Suprapubic skin (tissue), 4 donors: Measurements from ENCODE around the gene SKP2. TPM values are rescaled to one million over a fixed set of nuclear protein-coding genes. Genes with fewer than 3 reads are reported as not detected.

Experiments used
- DNase-seq, 2 donors: peaks; one replicate each; pipeline ENCODE4 v3.0.0-alpha.2; 2019; ENCODE audit warnings: low spot score in 2 of 2
- H3K27ac ChIP-seq: fragments of 200-600 bp; sonication (generic); one replicate; pipeline ENCODE4 v1.5.1; 2019
- H3K27me3 ChIP-seq: fragments of 200-600 bp; sonication (generic); one replicate; pipeline ENCODE4 v1.5.1; 2019
- H3K36me3 ChIP-seq: fragments of 200-600 bp; sonication (generic); one replicate; pipeline ENCODE4 v1.5.1; 2019
- H3K4me1 ChIP-seq: fragments of 200-600 bp; sonication (generic); one replicate; pipeline ENCODE4 v1.5.1; 2019
- H3K4me3 ChIP-seq: fragments of 200-600 bp; sonication (generic); one replicate; pipeline ENCODE4 v1.5.1; 2019; ENCODE audit warnings: mild to moderate bottlenecking
- H3K9me3 ChIP-seq: fragments of 200-600 bp; sonication (generic); one replicate; pipeline ENCODE4 v1.5.1; 2019
- CTCF ChIP-seq, 2 donors: fragments of 200-600 bp in 1 of 2; fragments of 450-650 bp in 1 of 2; sonication (generic) in 1 of 2; IDR thresholded peaks; one replicate each; pipeline ENCODE4 v1.5.1; 2016 to 2019; ENCODE audit warnings: antibody characterized with exemption in 2 of 2, mild to moderate bottlenecking in 1 of 2, moderate library complexity in 1 of 2
- EP300 ChIP-seq: sonication (generic); formaldehyde crosslinking; IDR thresholded peaks from one replicate; pipeline ENCODE4 v1.6.1; 2017; ENCODE audit warnings: antibody characterized with exemption
- POLR2A ChIP-seq, 2 donors: fragments of 450-650 bp; IDR thresholded peaks; one replicate each; pipeline ENCODE4 v1.6.1; 2017; ENCODE audit warnings: antibody characterized with exemption in 2 of 2, mild to moderate bottlenecking in 2 of 2, moderate library complexity in 2 of 2
- POLR2AphosphoS5 ChIP-seq, 3 donors: sonication (generic); formaldehyde crosslinking; IDR thresholded peaks; one replicate each; pipeline ENCODE4 v1.6.1; 2017; ENCODE audit warnings: antibody characterized with exemption in 3 of 3
- WGBS: methylation state at CpG from one replicate; pipeline ENCODE4 v1.1.5; 2018; 5-methylcytosine and 5-hydroxymethylcytosine counted together
- total RNA-seq, 4 donors: library from RNA; depleted of rRNA; stranded (reverse); fragments of >200 nt; gene quantifications; one replicate each; pipeline ENCODE4 v1.1.0, GENCODE V29; 2016

The SKP2 gene
- total RNA-seq: 10 to 100 TPM; 10.7 to 20.8 (median 13.5) TPM

GRCh38 chr5:36151434-36152323 is at the start of gene SKP2, which contains the start of gene LMBRD2:
Gene SKP2 (plus strand): TSS chr5:36152111. CDS start chr5:36152263, 152 bp downstream.
Gene LMBRD2 (minus strand): TSS chr5:36151887. CDS start chr5:36143349, 8,538 bp downstream.
- whole genome bisulfite sequencing: 0% methylated on average over 42 of the region's 81 CpGs
- no peaks in the 10 kb centered on the region for H3K9me3 ChIP-seq
- DNase-seq: peak; percentile 96 to 98
- peak within 1 kb of the TSS; percentile 96 for H3K4me3 ChIP-seq
- TF ChIP-seq EP300: no peak
- peak in 1 of 2 donors; percentile 48 for TF ChIP-seq POLR2A (IDR thresholded peaks at IDR 0.05)
- TF ChIP-seq POLR2AphosphoS5 (IDR thresholded peaks at IDR 0.05): peak in 2 of 3 donors; percentile 53 to 66
- TF ChIP-seq CTCF (IDR thresholded peaks at IDR 0.05): no peak
- H3K27ac ChIP-seq: peak within 1 kb of the TSS; percentile 85
- peaks cover 4% of the 10 kb centered on the region for H3K36me3 ChIP-seq
- H3K27me3 ChIP-seq: no peaks in the 10 kb centered on the region
- peaks cover 42% of the 10 kb centered on the region for H3K4me1 ChIP-seq

- Histone ChIP-seq H3K4me3 (no peak overlapping the region), H3K4me1 (no peaks in the 10 kb centered on the region), H3K27me3 (no peaks in the 10 kb centered on the region), H3K27ac (no peak overlapping the region), H3K36me3 (peaks cover 44% of the 10 kb centered on the region), H3K9me3 (no peaks in the 10 kb centered on the region)
- DNase-seq: no peak
- TF ChIP-seq EP300 (no peak), POLR2A (IDR thresholded peaks at IDR 0.05) (no peak), CTCF (IDR thresholded peaks at IDR 0.05) (no peak), POLR2AphosphoS5 (IDR thresholded peaks at IDR 0.05) (no peak)
- WGBS: 83% methylated on average over 2 of the region's 2 CpGs
These were observed 46.1 kb upstream of the SKP2 start for GRCh38 chr5:36105819-36106218.

GRCh38 chr5:36108758-36109460 is 43.0 kb upstream of the SKP2 start:
- H3K9me3 ChIP-seq: no peaks in the 10 kb centered on the region
- H3K27me3 ChIP-seq: no peaks in the 10 kb centered on the region
- DNase-seq: no peak
- TF ChIP-seq POLR2AphosphoS5 (IDR thresholded peaks at IDR 0.05) (no peak), POLR2A (IDR thresholded peaks at IDR 0.05) (no peak), CTCF (IDR thresholded peaks at IDR 0.05) (no peak), EP300 (no peak)
- H3K36me3 ChIP-seq: peaks cover 37% of the 10 kb centered on the region
- no peaks in the 10 kb centered on the region for H3K4me1 ChIP-seq
- H3K4me3 ChIP-seq: no peak overlapping the region
- H3K27ac ChIP-seq: no peak overlapping the region
- WGBS: 71% methylated on average over 3 of the region's 3 CpGs

- Histone ChIP-seq H3K4me3 (no peak overlapping the region), H3K36me3 (peaks cover 37% of the 10 kb centered on the region), H3K4me1 (no peaks in the 10 kb centered on the region), H3K27ac (no peak overlapping the region), H3K9me3 (no peaks in the 10 kb centered on the region), H3K27me3 (no peaks in the 10 kb centered on the region)
- no peak for DNase-seq
- TF ChIP-seq EP300 (no peak), CTCF (IDR thresholded peaks at IDR 0.05) (no peak), POLR2AphosphoS5 (IDR thresholded peaks at IDR 0.05) (no peak), POLR2A (IDR thresholded peaks at IDR 0.05) (no peak)
- WGBS: 96% methylated on average over 1 of the region's 1 CpG
These were observed 40.7 kb upstream of the SKP2 start for GRCh38 chr5:36111238-36111637.

- peaks cover 12% of the 10 kb centered on the region for H3K36me3 ChIP-seq
- no peaks in the 10 kb centered on the region for H3K27me3 ChIP-seq
- H3K4me1 ChIP-seq: no peaks in the 10 kb centered on the region
- TF ChIP-seq POLR2AphosphoS5 (IDR thresholded peaks at IDR 0.05) (no peak), CTCF (IDR thresholded peaks at IDR 0.05) (no peak), EP300 (no peak), POLR2A (IDR thresholded peaks at IDR 0.05) (no peak)
- no peaks in the 10 kb centered on the region for H3K9me3 ChIP-seq
- DNase-seq: no peak
- 94% methylated on average over 1 of the region's 1 CpG for WGBS
- no peak overlapping the region for H3K4me3 ChIP-seq
- H3K27ac ChIP-seq: no peak overlapping the region
These were observed 26.0 kb upstream of the SKP2 start for GRCh38 chr5:36125868-36126267.
